HL-60 (cell line): ENCODE results near the gene PCNX4.

Experiments used
- DNase-seq, 2 experiments: peaks; one replicate each; pipeline ENCODE4 v3.0.0-alpha.2; 2010 to 2020; ENCODE audit warnings: low read depth in 1 of 2, low spot score in 1 of 2
- H3K27ac ChIP-seq: fragments of 250-450 bp; sonication (Bioruptor Pico); replicated peaks from 2 replicates; pipeline ENCODE4 v1.5.1; 2020; ENCODE audit warnings: mild to moderate bottlenecking, moderate library complexity
- H3K27me3 ChIP-seq: fragments of 250-450 bp; sonication (Bioruptor Pico); 2 replicates; pipeline ENCODE4 v1.5.1; 2021; ENCODE audit warnings: mild to moderate bottlenecking, moderate library complexity; ENCODE audit not compliant: insufficient read depth, poor library complexity, severe bottlenecking
- H3K4me3 ChIP-seq: replicated peaks from 2 replicates; pipeline ENCODE4 v1.5.1; 2011; ENCODE audit warnings: mild to moderate bottlenecking, control low read depth, low read length; ENCODE audit not compliant: insufficient read depth
- GABPA ChIP-seq: IDR thresholded peaks from 2 replicates; pipeline ENCODE4 v1.6.1; 2012; ENCODE audit warnings: low read depth
- POLR2AphosphoS5 ChIP-seq: IDR thresholded peaks from 2 replicates; pipeline ENCODE4 v1.6.1; 2012; ENCODE audit warnings: low read depth
- SPI1 ChIP-seq: IDR thresholded peaks from 2 replicates; pipeline ENCODE4 v1.6.1; 2012; ENCODE audit warnings: low read depth, mild to moderate bottlenecking, borderline replicate concordance
- TF ChIP-seq, protein P1 (sequence below): IDR thresholded peaks from 2 replicates; pipeline ENCODE4 v1.6.1; 2012; ENCODE audit warnings: low read depth; ENCODE audit not compliant: insufficient replicate concordance
- TF ChIP-seq, protein P2 (sequence below): IDR thresholded peaks from one replicate; pipeline ENCODE4 v1.5.1; 2011; ENCODE audit warnings: low read length, control low read depth, inconsistent platforms; ENCODE audit not compliant: insufficient read depth

PCNX4 gene

DNA sequence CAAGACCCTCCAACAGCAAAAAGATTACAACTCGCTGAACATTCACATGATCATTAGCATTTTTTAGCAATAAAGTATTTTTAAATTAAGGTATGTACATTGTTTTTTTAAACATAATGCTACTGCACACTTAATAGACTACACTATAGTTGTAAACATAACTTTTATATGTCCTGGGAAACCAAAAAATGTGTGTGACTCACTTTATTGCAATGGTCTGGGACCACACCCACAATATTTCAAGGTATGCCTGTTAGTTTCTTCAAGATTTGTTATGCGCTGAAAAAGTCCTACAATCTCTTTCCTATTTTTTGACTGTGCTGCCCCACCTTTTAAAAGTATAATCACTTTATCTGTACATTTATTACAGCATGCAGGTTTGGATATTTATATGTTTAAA lies 30.4 kb upstream of the PCNX4 start:
- no peak for DNase-seq
- Histone ChIP-seq H3K27me3 (peaks cover 5% of the 10 kb centered on the region), H3K27ac (no peak overlapping the region), H3K4me3 (no peak overlapping the region)
- TF ChIP-seq, protein P1, sequence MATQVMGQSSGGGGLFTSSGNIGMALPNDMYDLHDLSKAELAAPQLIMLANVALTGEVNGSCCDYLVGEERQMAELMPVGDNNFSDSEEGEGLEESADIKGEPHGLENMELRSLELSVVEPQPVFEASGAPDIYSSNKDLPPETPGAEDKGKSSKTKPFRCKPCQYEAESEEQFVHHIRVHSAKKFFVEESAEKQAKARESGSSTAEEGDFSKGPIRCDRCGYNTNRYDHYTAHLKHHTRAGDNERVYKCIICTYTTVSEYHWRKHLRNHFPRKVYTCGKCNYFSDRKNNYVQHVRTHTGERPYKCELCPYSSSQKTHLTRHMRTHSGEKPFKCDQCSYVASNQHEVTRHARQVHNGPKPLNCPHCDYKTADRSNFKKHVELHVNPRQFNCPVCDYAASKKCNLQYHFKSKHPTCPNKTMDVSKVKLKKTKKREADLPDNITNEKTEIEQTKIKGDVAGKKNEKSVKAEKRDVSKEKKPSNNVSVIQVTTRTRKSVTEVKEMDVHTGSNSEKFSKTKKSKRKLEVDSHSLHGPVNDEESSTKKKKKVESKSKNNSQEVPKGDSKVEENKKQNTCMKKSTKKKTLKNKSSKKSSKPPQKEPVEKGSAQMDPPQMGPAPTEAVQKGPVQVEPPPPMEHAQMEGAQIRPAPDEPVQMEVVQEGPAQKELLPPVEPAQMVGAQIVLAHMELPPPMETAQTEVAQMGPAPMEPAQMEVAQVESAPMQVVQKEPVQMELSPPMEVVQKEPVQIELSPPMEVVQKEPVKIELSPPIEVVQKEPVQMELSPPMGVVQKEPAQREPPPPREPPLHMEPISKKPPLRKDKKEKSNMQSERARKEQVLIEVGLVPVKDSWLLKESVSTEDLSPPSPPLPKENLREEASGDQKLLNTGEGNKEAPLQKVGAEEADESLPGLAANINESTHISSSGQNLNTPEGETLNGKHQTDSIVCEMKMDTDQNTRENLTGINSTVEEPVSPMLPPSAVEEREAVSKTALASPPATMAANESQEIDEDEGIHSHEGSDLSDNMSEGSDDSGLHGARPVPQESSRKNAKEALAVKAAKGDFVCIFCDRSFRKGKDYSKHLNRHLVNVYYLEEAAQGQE, result no peak
- no peak for TF ChIP-seq SPI1
- TF ChIP-seq POLR2AphosphoS5, result no peak

DNA sequence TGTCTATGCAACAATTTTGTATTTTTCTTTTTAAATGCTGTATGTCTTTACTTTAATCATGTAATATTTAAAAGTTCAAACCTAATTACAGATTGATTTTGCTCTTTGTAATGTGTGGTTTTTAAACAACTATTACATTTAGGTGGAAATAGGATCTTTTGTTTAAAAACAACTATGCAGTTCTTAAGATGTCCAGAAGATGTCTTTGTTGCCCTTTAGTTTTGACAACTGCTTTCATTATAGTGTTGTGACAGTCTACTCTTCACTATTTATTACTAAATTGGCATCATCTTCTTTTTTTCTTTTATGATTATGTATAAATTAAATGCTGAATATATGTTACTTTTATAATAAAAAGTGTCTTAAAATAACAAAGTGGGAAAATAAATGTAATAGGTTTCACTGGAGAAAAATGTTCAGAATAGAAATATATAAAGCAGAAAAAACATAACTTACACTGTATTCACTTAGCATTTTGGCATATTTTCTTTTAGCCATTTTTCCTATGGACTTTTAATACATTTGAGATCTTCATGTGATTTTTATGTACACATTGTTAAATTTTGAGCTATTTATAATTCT lies 27.1 kb upstream of the PCNX4 start:
- DNase-seq, result no peak
- no peak overlapping the region for H3K4me3 ChIP-seq
- no peak overlapping the region for H3K27ac ChIP-seq
- TF ChIP-seq, protein P1, result no peak
- TF ChIP-seq SPI1, result no peak
- TF ChIP-seq, protein P2, sequence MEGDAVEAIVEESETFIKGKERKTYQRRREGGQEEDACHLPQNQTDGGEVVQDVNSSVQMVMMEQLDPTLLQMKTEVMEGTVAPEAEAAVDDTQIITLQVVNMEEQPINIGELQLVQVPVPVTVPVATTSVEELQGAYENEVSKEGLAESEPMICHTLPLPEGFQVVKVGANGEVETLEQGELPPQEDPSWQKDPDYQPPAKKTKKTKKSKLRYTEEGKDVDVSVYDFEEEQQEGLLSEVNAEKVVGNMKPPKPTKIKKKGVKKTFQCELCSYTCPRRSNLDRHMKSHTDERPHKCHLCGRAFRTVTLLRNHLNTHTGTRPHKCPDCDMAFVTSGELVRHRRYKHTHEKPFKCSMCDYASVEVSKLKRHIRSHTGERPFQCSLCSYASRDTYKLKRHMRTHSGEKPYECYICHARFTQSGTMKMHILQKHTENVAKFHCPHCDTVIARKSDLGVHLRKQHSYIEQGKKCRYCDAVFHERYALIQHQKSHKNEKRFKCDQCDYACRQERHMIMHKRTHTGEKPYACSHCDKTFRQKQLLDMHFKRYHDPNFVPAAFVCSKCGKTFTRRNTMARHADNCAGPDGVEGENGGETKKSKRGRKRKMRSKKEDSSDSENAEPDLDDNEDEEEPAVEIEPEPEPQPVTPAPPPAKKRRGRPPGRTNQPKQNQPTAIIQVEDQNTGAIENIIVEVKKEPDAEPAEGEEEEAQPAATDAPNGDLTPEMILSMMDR, result no peak
- no peak for TF ChIP-seq GABPA
- no peak for TF ChIP-seq POLR2AphosphoS5
- no peaks in the 10 kb centered on the region for H3K27me3 ChIP-seq

DNA sequence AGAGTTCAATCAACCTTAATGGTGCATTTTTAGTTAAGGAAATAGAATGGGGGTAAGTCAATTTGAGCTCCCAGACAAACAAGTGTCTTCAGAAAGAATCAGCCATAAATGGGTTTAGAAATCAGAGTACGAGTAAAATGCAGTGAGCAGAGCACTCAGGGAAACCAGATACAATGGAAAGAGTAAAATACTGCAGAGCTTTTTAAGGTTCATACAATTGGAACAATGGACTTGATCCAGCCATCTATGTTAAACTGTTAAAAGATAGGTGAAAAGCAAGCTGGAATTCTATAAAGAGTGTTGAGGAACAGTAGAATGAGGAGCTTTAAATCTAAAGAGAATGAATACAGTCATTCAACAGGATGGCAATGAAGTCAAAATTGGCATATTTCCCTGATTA lies 23.8 kb upstream of the PCNX4 start:
- no peak overlapping the region for H3K4me3 ChIP-seq
- H3K27me3 ChIP-seq, result no peaks in the 10 kb centered on the region
- no peak overlapping the region for H3K27ac ChIP-seq
- DNase-seq, result no peak
- TF ChIP-seq SPI1 (no peak), POLR2AphosphoS5 (no peak), GABPA (no peak)
- TF ChIP-seq, protein P1, result no peak
- TF ChIP-seq, protein P2, result no peak
